Stomach (tissue), 9 donors: ENCODE results near the gene KCNAB2. TPM values are rescaled to one million over a fixed set of nuclear protein-coding genes. Genes with fewer than 3 reads are reported as not detected.

ENCODE experiments used
- DNase-seq, 2 donors: peaks; one replicate each; pipeline versions ENCODE4 v3.0.0 to v3.0.0-alpha.2; 2013 to 2019
- H3K27ac ChIP-seq, 5 donors: fragments of 200-600 bp in 4 of 5; sonication (generic) in 4 of 5; one replicate each; pipeline ENCODE4 v1.5.1; 2013 to 2019; ENCODE audit warnings: mild to moderate bottlenecking in 1 of 5, moderate library complexity in 1 of 5
- H3K27me3 ChIP-seq, 3 donors: fragments of 200-600 bp; sonication (generic); one replicate each; pipeline ENCODE4 v1.5.1; 2017 to 2019; ENCODE audit warnings: mixed run types in 1 of 3
- H3K36me3 ChIP-seq, 4 donors: fragments of 200-600 bp; sonication (generic); 1 replicate in 3 of 4; 2 replicates in 1 of 4; pipeline ENCODE4 v1.5.1; 2016 to 2019
- H3K4me1 ChIP-seq, 4 donors: fragments of 200-600 bp; sonication (generic); one replicate each; pipeline ENCODE4 v1.5.1; 2016 to 2019
- H3K4me3 ChIP-seq, 4 donors: fragments of 200-600 bp; sonication (generic) in 3 of 4; one replicate each; pipeline ENCODE4 v1.5.1; 2016 to 2019; ENCODE audit warnings: mild to moderate bottlenecking in 1 of 4
- H3K9me3 ChIP-seq, 4 donors: fragments of 200-600 bp; sonication (generic); one replicate each; pipeline ENCODE4 v1.5.1; 2016 to 2019
- EP300 ChIP-seq: sonication (generic); formaldehyde crosslinking; IDR thresholded peaks from one replicate; pipeline ENCODE4 v1.6.1; 2017; ENCODE audit warnings: antibody characterized with exemption
- POLR2A ChIP-seq, 4 donors: fragments of 450-650 bp; IDR thresholded peaks; one replicate each; pipeline ENCODE4 v1.6.1; 2016; ENCODE audit warnings: antibody characterized with exemption in 4 of 4, control low read depth in 2 of 4, mild to moderate bottlenecking in 1 of 4, moderate library complexity in 1 of 4
- POLR2AphosphoS5 ChIP-seq, 3 donors: sonication (generic); formaldehyde crosslinking; IDR thresholded peaks; one replicate each; pipeline ENCODE4 v1.6.1; 2016; ENCODE audit warnings: antibody characterized with exemption in 3 of 3
- whole genome bisulfite sequencing, 5 donors: extraction: QIAGEN DNeasy Blood & Tissue Kit in 3 of 5; methylation state at CpG; one replicate each; pipeline versions ENCODE4 v1.1.5 to v1.1.7; 2013 to 2018; 5-methylcytosine and 5-hydroxymethylcytosine counted together
- intact Hi-C: fragments of 100-400 bp; cut with DNase I; formaldehyde crosslinking; loops from one replicate; pipeline ENCODE4 v1.15.1; 2023; ENCODE audit warnings: low total_unique reads
- polyA plus RNA-seq, 3 donors: library from polyadenylated mRNA; stranded (reverse); fragments of 200-250 nt; gene quantifications; one replicate each; pipeline ENCODE4 v1.2.3, GENCODE V29; 2013
- total RNA-seq, 5 donors: library from RNA; depleted of rRNA; stranded (reverse); fragments of >200 nt; gene quantifications; one replicate each; pipeline versions ENCODE4 v1.1.0 to v1.2.3, GENCODE V29; 2014 to 2016
- TF ChIP-seq, protein P1 (sequence below), 7 experiments: fragments of 450-650 bp in 4 of 7; fragments of 200-600 bp in 3 of 7; sonication (generic) in 3 of 7; IDR thresholded peaks; one replicate each; pipeline ENCODE4 v1.5.1; 2016 to 2019; ENCODE audit warnings: antibody characterized with exemption in 7 of 7, control low read depth in 2 of 7, mild to moderate bottlenecking in 1 of 7
- donor health status: healthy with polysubstance abuse.
- donor health status: Bipolar disorder and iron deficiency.
- donor health status: healthy.

The KCNAB2 gene
- total and polyA plus RNA-seq, 8 donors = 0.29 to 39.1 (median 3.3) TPM

DNA sequence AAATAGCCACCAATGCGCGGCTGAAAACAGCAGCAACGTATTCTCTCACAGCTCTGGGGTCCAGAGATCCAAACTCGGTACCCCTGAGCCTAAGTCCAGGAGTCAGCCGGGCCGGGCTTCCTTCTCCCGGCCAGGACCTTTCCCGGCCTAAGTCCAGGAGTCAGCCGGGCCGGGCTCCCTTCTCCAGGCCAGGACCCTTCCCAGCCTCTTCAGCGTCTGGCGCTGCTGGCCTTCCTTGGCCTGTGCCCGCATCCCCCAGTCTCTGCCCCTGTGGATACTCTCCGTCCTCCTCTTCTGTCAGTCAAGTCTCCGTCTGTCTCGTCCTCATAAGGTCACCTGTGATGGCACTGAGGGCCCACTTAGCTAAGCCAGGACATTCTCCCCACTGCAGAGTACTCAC, 32.2 kb downstream of the KCNAB2 start:
- H3K4me1 ChIP-seq = peaks cover 1 to 12% (median 6%) of the 10 kb centered on the region in 4 donors
- no peak overlapping the region for H3K27ac ChIP-seq
- no peaks in the 10 kb centered on the region for H3K9me3 ChIP-seq
- no peak overlapping the region for H3K4me3 ChIP-seq
- 91 to 96% (median 93%) methylated on average over 8 to 16 of the region's 16 CpGs for WGBS, 5 donors
- intact Hi-C loops = no loop called here
- DNase-seq = no peak
- peaks cover 0 to 30% (median 8%) of the 10 kb centered on the region in 4 donors for H3K36me3 ChIP-seq
- no peaks in the 10 kb centered on the region for H3K27me3 ChIP-seq
- TF ChIP-seq POLR2A (IDR thresholded peaks at IDR 0.05) (no peak), EP300 (no peak), POLR2AphosphoS5 (IDR thresholded peaks at IDR 0.05) (no peak)
- TF ChIP-seq, protein P1, sequence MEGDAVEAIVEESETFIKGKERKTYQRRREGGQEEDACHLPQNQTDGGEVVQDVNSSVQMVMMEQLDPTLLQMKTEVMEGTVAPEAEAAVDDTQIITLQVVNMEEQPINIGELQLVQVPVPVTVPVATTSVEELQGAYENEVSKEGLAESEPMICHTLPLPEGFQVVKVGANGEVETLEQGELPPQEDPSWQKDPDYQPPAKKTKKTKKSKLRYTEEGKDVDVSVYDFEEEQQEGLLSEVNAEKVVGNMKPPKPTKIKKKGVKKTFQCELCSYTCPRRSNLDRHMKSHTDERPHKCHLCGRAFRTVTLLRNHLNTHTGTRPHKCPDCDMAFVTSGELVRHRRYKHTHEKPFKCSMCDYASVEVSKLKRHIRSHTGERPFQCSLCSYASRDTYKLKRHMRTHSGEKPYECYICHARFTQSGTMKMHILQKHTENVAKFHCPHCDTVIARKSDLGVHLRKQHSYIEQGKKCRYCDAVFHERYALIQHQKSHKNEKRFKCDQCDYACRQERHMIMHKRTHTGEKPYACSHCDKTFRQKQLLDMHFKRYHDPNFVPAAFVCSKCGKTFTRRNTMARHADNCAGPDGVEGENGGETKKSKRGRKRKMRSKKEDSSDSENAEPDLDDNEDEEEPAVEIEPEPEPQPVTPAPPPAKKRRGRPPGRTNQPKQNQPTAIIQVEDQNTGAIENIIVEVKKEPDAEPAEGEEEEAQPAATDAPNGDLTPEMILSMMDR (IDR thresholded peaks at IDR 0.05) = no peak

DNA sequence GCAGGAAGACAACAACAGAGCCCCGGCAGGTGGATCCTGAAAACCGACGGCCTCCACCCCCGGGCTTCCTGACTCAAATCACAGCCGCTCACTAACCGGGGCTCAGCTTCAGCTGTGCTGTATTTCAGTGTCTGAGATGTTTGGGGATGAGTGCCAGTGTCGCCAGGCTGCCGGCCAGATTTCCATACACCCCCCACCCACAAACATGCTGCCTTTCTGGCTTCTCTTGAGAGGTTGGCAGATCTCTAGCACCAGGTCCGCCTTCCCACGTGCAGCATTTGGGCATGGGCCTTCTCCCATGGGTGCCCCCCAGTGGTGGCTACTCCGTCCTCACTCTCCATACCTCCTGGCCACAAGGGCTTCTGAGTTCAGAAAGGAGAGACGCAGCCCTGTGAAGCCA, 34.8 kb downstream of the KCNAB2 start:
- H3K27ac ChIP-seq = no peak overlapping the region

DNA sequence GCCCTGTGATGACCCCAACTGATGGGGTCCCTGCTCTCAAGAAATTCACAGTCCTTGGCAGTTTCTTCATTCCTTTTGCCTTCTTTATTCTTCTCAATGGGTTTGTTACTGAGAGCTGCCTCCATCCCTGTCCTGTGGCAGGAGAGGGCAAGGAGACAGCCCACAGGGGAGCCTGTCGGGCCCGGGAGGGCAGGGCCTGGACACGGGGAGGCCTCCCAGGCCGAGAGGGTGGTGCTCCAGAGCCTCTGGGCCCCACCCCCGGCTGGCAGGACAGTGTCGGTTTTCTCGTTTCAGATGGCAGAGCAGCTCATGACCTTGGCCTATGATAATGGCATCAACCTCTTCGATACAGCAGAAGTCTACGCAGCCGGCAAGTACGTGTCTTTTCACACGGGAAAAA, 36.2 kb downstream of the KCNAB2 start:
- H3K4me1 ChIP-seq = peaks cover 6 to 25% (median 14%) of the 10 kb centered on the region in 4 donors
- no peaks in the 10 kb centered on the region for H3K9me3 ChIP-seq
- TF ChIP-seq, protein P1 (IDR thresholded peaks at IDR 0.05) = no peak
- TF ChIP-seq EP300 = no peak
- no peak for TF ChIP-seq POLR2AphosphoS5 (IDR thresholded peaks at IDR 0.05)
- no peak for TF ChIP-seq POLR2A (IDR thresholded peaks at IDR 0.05)
- peak overlapping the region in 2 of 5 donors; percentile 37 to 39 for H3K27ac ChIP-seq
- intact Hi-C loops = no loop called here
- H3K4me3 ChIP-seq = no peak overlapping the region
- H3K27me3 ChIP-seq = no peaks in the 10 kb centered on the region
- peaks cover 0 to 24% (median 0%) of the 10 kb centered on the region in 4 donors for H3K36me3 ChIP-seq
- WGBS, 5 donors = 71 to 79% (median 77%) methylated on average over 12 of the region's 12 CpGs
- no peak for DNase-seq

More for the DNA sequence above, 34.8 kb downstream of the KCNAB2 start:
- WGBS, 5 donors = 46 to 52% (median 49%) methylated on average over 8 to 12 of the region's 12 CpGs
- peaks cover 0 to 24% (median 0%) of the 10 kb centered on the region in 4 donors for H3K36me3 ChIP-seq
- no peak overlapping the region for H3K4me3 ChIP-seq
- intact Hi-C loops = no loop called here
- no peaks in the 10 kb centered on the region for H3K27me3 ChIP-seq
- H3K9me3 ChIP-seq = no peaks in the 10 kb centered on the region
- peaks cover 6 to 25% (median 14%) of the 10 kb centered on the region in 4 donors for H3K4me1 ChIP-seq
- TF ChIP-seq, protein P1 (IDR thresholded peaks at IDR 0.05) = no peak
- TF ChIP-seq POLR2A (IDR thresholded peaks at IDR 0.05) (no peak), EP300 (no peak), POLR2AphosphoS5 (IDR thresholded peaks at IDR 0.05) (no peak)
- peak in 1 of 2 donors; percentile 43 for DNase-seq

DNA sequence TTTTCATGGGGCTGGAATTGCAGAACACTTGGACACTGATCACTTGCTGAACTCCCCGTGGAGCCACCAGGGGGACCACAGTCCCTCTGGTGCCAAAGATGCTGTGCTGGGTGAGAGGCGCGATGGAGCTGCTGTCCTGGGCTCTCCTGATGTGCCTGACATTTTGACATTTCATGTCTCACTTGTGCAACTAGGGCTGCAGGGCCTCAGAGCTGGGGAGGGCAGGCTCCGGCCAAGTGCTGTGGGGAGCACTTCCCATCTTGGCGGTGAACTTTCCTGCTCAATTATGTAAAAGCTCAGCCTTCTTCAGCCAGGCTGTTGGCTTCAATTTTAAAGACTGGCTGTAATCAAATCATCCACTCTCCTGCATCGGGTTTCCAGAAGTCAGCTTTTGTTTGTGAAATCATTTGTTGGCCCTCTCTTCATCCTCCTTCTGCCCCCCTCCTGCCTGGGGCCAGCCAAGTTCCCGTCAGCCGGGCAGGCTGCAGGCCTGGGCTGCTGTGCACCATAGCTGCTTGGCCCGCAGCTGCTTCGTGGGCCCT, 36.8 kb downstream of the KCNAB2 start:
- no peak for TF ChIP-seq POLR2AphosphoS5 (IDR thresholded peaks at IDR 0.05)
- no peak for TF ChIP-seq EP300
- TF ChIP-seq, protein P1 (IDR thresholded peaks at IDR 0.05) = peak in 1 of 7 experiments; percentile 17
- peak overlapping the region in 3 of 5 donors; percentile 20 to 46 (median 39) for H3K27ac ChIP-seq
- WGBS, 5 donors = 43 to 62% (median 62%) methylated on average over 7 to 10 of the region's 10 CpGs
- H3K36me3 ChIP-seq = peaks cover 0 to 24% (median 0%) of the 10 kb centered on the region in 4 donors
- H3K4me1 ChIP-seq = peaks cover 6 to 25% (median 14%) of the 10 kb centered on the region in 4 donors
- H3K4me3 ChIP-seq = no peak overlapping the region
- peak in 1 of 2 donors; percentile 67 for DNase-seq
- intact Hi-C loops = no loop called here
- no peaks in the 10 kb centered on the region for H3K9me3 ChIP-seq
- no peaks in the 10 kb centered on the region for H3K27me3 ChIP-seq
